ENCODE data around the gene SMIM41.

DNA sequence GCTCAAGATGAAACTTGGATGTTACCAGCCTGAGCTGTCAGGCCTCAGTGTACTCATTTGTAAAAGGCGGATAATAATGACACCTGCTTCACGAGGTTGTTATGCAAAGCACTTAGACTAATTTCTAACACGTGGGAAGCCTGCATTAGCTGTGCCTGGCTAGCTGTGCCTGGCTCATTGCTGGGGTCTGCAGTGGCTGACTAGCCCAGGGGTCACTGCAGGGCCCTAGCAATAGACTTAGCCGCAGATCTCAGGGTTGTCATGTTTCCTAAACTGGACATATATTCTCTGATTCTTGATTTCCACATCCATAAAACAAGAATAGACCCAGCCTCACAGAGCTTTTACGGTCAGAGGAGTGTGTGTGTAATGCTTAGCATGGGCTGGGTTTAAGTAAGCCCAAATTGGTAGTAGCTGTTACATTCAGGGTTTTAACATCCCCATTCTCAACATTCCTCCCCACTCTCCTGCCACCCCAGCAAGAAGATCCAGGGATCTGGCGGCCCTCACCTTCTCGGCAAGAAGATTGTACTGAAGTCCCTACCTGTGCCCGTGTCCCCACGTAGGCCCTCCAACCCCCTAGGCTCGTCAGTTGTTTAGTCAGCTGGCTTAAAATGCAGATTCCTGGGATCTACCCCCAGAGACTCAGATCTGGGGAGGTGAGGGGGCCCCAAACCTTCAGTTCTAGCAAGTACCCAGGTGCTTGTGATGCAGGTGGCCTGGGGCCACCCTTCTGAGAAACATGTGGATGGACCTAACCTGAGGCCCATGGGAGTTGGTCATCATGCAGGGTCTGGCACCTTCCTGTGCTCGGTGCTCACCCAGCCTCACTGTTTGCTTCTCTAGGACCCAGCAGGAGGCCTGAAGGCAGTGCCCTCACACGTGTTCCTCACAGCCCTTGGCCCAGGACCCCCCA, 19.7 kb upstream of the SMIM41 start:
- TF ChIP-seq, protein P1, sequence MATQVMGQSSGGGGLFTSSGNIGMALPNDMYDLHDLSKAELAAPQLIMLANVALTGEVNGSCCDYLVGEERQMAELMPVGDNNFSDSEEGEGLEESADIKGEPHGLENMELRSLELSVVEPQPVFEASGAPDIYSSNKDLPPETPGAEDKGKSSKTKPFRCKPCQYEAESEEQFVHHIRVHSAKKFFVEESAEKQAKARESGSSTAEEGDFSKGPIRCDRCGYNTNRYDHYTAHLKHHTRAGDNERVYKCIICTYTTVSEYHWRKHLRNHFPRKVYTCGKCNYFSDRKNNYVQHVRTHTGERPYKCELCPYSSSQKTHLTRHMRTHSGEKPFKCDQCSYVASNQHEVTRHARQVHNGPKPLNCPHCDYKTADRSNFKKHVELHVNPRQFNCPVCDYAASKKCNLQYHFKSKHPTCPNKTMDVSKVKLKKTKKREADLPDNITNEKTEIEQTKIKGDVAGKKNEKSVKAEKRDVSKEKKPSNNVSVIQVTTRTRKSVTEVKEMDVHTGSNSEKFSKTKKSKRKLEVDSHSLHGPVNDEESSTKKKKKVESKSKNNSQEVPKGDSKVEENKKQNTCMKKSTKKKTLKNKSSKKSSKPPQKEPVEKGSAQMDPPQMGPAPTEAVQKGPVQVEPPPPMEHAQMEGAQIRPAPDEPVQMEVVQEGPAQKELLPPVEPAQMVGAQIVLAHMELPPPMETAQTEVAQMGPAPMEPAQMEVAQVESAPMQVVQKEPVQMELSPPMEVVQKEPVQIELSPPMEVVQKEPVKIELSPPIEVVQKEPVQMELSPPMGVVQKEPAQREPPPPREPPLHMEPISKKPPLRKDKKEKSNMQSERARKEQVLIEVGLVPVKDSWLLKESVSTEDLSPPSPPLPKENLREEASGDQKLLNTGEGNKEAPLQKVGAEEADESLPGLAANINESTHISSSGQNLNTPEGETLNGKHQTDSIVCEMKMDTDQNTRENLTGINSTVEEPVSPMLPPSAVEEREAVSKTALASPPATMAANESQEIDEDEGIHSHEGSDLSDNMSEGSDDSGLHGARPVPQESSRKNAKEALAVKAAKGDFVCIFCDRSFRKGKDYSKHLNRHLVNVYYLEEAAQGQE (IDR thresholded peaks at IDR 0.05; ENCODE audit: low read depth, low read length): no peak
- TF ChIP-seq MYC (IDR thresholded peaks at IDR 0.05; ENCODE audit: insufficient read depth, insufficient read length, insufficient replicate concordance, low read length, severe bottlenecking): no peak
- no peak for TF ChIP-seq MAX (IDR thresholded peaks at IDR 0.05; ENCODE audit: low read depth, low read length)
- no peak for TF ChIP-seq MTA2 (IDR thresholded peaks at IDR 0.05; ENCODE audit: low read depth)
